ENCODE results near the gene USH1C. TPM values are rescaled to one million over a fixed set of nuclear protein-coding genes. Genes with fewer than 3 reads are reported as not detected.

Gene USH1C
- total and polyA plus RNA-seq, 12 donors, result 0.22 to 1.9 (median 0.97) TPM; not detected in 9

- TF ChIP-seq CTCF (IDR thresholded peaks at IDR 0.05), result no peak
- Histone ChIP-seq H3K27ac (no peak overlapping the region), H3K4me3 (no peak overlapping the region), H3K4me1 (no peaks in the 10 kb centered on the region), H3K27me3 (peaks cover 0 to 26% (median 18%) of the 10 kb centered on the region in 7 donors), H3K36me3 (no peaks in the 10 kb centered on the region), H3K9me3 (no peaks in the 10 kb centered on the region)
- WGBS, 2 donors, result 92 to 93% methylated on average over 6 of the region's 6 CpGs
- intact Hi-C loops (cut with DNase I), result no loop called here
- DNase-seq, result no peak
- ATAC-seq, result no peak
Measured at GRCh38 chr11:17469998-17470397, 74.2 kb downstream of the USH1C start.

- peaks cover 0 to 8% (median 2%) of the 10 kb centered on the region in 7 donors for H3K27me3 ChIP-seq
- intact Hi-C loops (cut with DNase I), result no loop called here
- H3K9me3 ChIP-seq, result no peaks in the 10 kb centered on the region
- DNase-seq (no peak), ATAC-seq (peak in 3 of 8 donors; percentile 62 to 65 (median 64))
- H3K4me1 ChIP-seq, result no peaks in the 10 kb centered on the region
- H3K27ac ChIP-seq, result no peak overlapping the region
- 87 to 91% methylated on average over 4 of the region's 4 CpGs for WGBS, 2 donors
- no peak for TF ChIP-seq CTCF (IDR thresholded peaks at IDR 0.05)
- no peak overlapping the region for H3K4me3 ChIP-seq
- H3K36me3 ChIP-seq, result no peaks in the 10 kb centered on the region
Measured at GRCh38 chr11:17468122-17468521, 76.1 kb downstream of the USH1C start.

GRCh38 chr11:17463546-17464174, 80.6 kb downstream of the USH1C start:
- no peak overlapping the region for H3K4me3 ChIP-seq
- WGBS, 2 donors, result 80 to 82% methylated on average over 11 of the region's 11 CpGs
- no peak for DNase-seq
- H3K9me3 ChIP-seq, result no peaks in the 10 kb centered on the region
- TF ChIP-seq CTCF (IDR thresholded peaks at IDR 0.05), result no peak
- ATAC-seq, result no peak
- no peaks in the 10 kb centered on the region for H3K27me3 ChIP-seq
- H3K4me1 ChIP-seq, result no peaks in the 10 kb centered on the region
- H3K36me3 ChIP-seq, result no peaks in the 10 kb centered on the region
- intact Hi-C loops (cut with DNase I), result no loop called here
- no peak overlapping the region for H3K27ac ChIP-seq

GRCh38 chr11:17462940-17463339, 81.3 kb downstream of the USH1C start:
- 67 to 68% methylated on average over 13 of the region's 13 CpGs for WGBS, 2 donors
- ATAC-seq, result no peak
- Histone ChIP-seq H3K36me3 (no peaks in the 10 kb centered on the region), H3K4me1 (peaks cover 0 to under 1% (median 0%) of the 10 kb centered on the region in 9 donors), H3K27ac (no peak overlapping the region), H3K9me3 (no peaks in the 10 kb centered on the region), H3K4me3 (no peak overlapping the region), H3K27me3 (no peaks in the 10 kb centered on the region)
- no peak for DNase-seq
- no peak for TF ChIP-seq CTCF (IDR thresholded peaks at IDR 0.05)
- intact Hi-C loops (cut with DNase I), result no loop called here
